ENCODE data around the gene PROM2. TPM values are rescaled to one million over a fixed set of nuclear protein-coding genes. Genes with fewer than 3 reads are reported as not detected.

Gene PROM2
- total RNA-seq, 1 experiment from 2014 or later: 3.1 TPM

DNA sequence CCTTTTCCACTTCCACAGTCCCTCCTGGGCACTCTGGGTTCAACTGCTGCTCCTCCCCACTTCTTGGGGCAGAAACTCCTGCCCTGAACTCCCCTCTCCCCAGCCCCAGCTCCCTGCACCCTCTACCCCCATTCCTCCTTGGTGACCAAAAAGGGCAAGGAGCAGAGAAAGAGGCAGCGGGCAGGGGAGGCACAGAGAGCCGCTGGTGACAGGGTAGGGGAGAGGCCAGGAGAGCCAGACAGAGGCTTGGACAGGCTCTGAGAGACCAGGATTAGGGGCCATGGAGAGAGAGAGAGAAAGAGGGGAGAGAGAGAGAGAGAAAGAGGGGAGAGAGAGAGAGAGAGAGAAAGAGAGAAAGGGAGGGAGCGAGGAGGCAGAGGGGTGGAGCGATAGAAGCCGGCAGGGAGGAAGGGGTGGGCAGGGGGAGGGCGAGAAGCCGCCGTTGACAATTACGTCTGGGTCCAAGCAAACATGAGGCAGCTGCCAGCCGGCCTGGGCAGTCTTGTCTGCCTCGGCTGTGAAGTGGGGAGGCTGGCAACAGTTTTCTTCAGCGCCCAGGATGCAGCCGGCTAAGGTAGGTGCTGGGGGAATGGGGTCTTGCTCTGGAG is 22.7 kb downstream of the PROM2 start, which contains the start of gene KCNIP3:
Gene KCNIP3, plus strand, starts transcription at position 468 of the 608 bp plus-strand sequence. Its CDS starts 92 bp downstream, at position 560.
- no peak within 1 kb of the TSS for H3K23ac ChIP-seq (ENCODE audit: insufficient read length, low read depth, low read length)
- no peak within 1 kb of the TSS for H2BK5ac ChIP-seq (ENCODE audit: insufficient read length, low read length)
- peak within 1 kb of the TSS; percentile 24; the same call in 1 of the 2 replicates for H3K14ac ChIP-seq (ENCODE audit: insufficient read depth, low read length)
- H3K4me1 ChIP-seq (ENCODE audit: insufficient read depth, low read length): no peaks in the 10 kb centered on the region
- no peaks in the 10 kb centered on the region for H3K9me3 ChIP-seq (ENCODE audit: control insufficient read depth, low read depth, low read length)
- peaks cover 3% of the 10 kb centered on the region for H3K27me3 Mint-ChIP-seq (ENCODE audit: low read depth)
- no peak within 1 kb of the TSS for H3T11ph ChIP-seq (ENCODE audit: low read length)
- no peak within 1 kb of the TSS for H2BK12ac ChIP-seq (ENCODE audit: insufficient read length, low read depth, low read length)
- H3K4me3 Mint-ChIP-seq: peak within 1 kb of the TSS; percentile 15 to 66; a peak in 4 of 5 replicates
- no peak within 1 kb of the TSS for H2BK120ac ChIP-seq (ENCODE audit: low read depth, low read length, poor library complexity, severe bottlenecking)
- no peak within 1 kb of the TSS for H3K56ac ChIP-seq (ENCODE audit: insufficient read length, low read depth, low read length)
- H2AK5ac ChIP-seq (ENCODE audit: insufficient read length, low read length): no peak within 1 kb of the TSS
- H3K4ac ChIP-seq (ENCODE audit: low read depth, low read length): no peak within 1 kb of the TSS
- DNase-seq: peak; percentile 46
- peak within 1 kb of the TSS; percentile 26 for H3K4me2 ChIP-seq (ENCODE audit: insufficient read depth, insufficient read length, low read length)
- H3K79me2 ChIP-seq (ENCODE audit: insufficient read depth, low read length): no peaks in the 10 kb centered on the region
- H3K23me2 ChIP-seq (ENCODE audit: insufficient read length, low read depth, low read length, poor library complexity, severe bottlenecking): no peaks in the 10 kb centered on the region
- H3K36me3 Mint-ChIP-seq (ENCODE audit: insufficient read depth in 1 of 3, low read depth in 3 of 3): peaks cover 0 to under 1% (median under 1%) of the 10 kb centered on the region in 3 experiments; a peak in 2 of 7 replicates
- no peak within 1 kb of the TSS for H2BK20ac ChIP-seq (ENCODE audit: low read depth, low read length, poor library complexity, severe bottlenecking)
- no peak within 1 kb of the TSS for H4K91ac ChIP-seq (ENCODE audit: insufficient read length, low read depth, low read length)
- no peak within 1 kb of the TSS for H4K8ac ChIP-seq (replicated peaks; ENCODE audit: insufficient read length, low read depth, low read length)
- H3K4me1 Mint-ChIP-seq: peaks cover 10 to 25% of the 10 kb centered on the region in 2 experiments
- no peak within 1 kb of the TSS for H4K5ac ChIP-seq (ENCODE audit: insufficient read length, low read depth, low read length)
- H2BK15ac ChIP-seq (ENCODE audit: low read depth, low read length): no peak within 1 kb of the TSS
- H3K9me3 Mint-ChIP-seq: peaks cover 1 to 2% of the 10 kb centered on the region in 2 experiments; a peak in 2 of 5 replicates
- no peaks in the 10 kb centered on the region for H4K20me1 ChIP-seq (ENCODE audit: control insufficient read depth, insufficient read depth, insufficient read length)
- H2AFZ ChIP-seq (ENCODE audit: low read length): no peak within 1 kb of the TSS
- WGBS (ENCODE audit: extremely low coverage, insufficient read length, low lambda C conversion rate): no CpG with 5 or more reads among the region's 13 CpGs
- no peak within 1 kb of the TSS for H3K18ac ChIP-seq (ENCODE audit: insufficient read length, low read depth, low read length)
- H3K27ac ChIP-seq (ENCODE audit: insufficient read length, low read depth, low read length): no peak within 1 kb of the TSS
- H3K27me3 ChIP-seq (ENCODE audit: insufficient read depth, low read length): no peaks in the 10 kb centered on the region
- no peak within 1 kb of the TSS for H3K27ac Mint-ChIP-seq
- no peak within 1 kb of the TSS for H3K9ac ChIP-seq (ENCODE audit: extremely low read depth, insufficient read length, low read length)
- no peak for TF ChIP-seq CTCF (conservative IDR thresholded peaks at IDR 0.05)
- H3K79me1 ChIP-seq (ENCODE audit: insufficient read depth, low read depth, low read length, poor library complexity, severe bottlenecking): no peaks in the 10 kb centered on the region
